HFF-Myc (cell line): ENCODE results near the gene MAEA.

Experiments used
- DNase-seq: peaks from one replicate; pipeline ENCODE4 v3.0.0-alpha.2; 2011; ENCODE audit warnings: low read depth; ENCODE audit errors: extremely low read depth
- H3K4me3 ChIP-seq: replicated peaks from 2 replicates; pipeline ENCODE4 v1.5.1; 2011; ENCODE audit warnings: low read depth, mild to moderate bottlenecking, control low read depth, low read length
- CTCF ChIP-seq: IDR thresholded peaks from 2 replicates; pipeline ENCODE4 v1.5.1; 2012; ENCODE audit warnings: mild to moderate bottlenecking, low read depth, low read length, control low read depth; ENCODE audit errors: missing control alignments

Gene MAEA

GRCh38 chr4:1382776-1383727, 93.4 kb downstream of the MAEA start:
- no peak for TF ChIP-seq CTCF
- DNase-seq, result no peak
- H3K4me3 ChIP-seq, result no peak overlapping the region

GRCh38 chr4:1383728-1384591, 94.3 kb downstream of the MAEA start:
- no peak for TF ChIP-seq CTCF
- no peak overlapping the region for H3K4me3 ChIP-seq
- no peak for DNase-seq

- no peak for TF ChIP-seq CTCF
- H3K4me3 ChIP-seq, result no peak overlapping the region
- DNase-seq, result no peak
Observed at GRCh38 chr4:1384675-1385372, 95.1 kb downstream of the MAEA start.

- no peak overlapping the region for H3K4me3 ChIP-seq
- DNase-seq, result no peak
- TF ChIP-seq CTCF, result no peak
Observed at GRCh38 chr4:1385373-1386340, 96.0 kb downstream of the MAEA start.
